Measurements from ENCODE around the gene MME.

Gene MME

DNA sequence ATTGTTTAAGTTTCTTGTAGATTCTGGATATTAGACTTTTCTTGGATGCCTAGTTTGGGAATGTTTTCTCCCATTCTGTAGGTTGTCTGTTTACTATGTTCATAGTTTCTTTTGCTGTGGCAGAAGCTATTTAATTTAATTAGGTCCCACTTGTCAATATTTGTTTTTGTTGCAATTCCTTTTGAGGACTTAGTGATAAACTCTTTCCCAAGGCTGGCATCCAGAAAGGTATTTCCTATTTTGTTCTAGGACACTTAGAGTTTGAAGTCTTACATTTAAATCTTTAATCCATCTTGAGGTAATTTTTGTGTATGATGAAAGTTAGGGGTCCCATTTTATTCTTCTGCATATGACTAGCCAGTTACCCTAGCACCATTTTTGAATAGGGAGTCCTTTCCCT, 54.9 kb downstream of the MME start:
- no peak for DNase-seq (ENCODE audit: low read depth in 1 of 2, low spot score in 1 of 2)

DNA sequence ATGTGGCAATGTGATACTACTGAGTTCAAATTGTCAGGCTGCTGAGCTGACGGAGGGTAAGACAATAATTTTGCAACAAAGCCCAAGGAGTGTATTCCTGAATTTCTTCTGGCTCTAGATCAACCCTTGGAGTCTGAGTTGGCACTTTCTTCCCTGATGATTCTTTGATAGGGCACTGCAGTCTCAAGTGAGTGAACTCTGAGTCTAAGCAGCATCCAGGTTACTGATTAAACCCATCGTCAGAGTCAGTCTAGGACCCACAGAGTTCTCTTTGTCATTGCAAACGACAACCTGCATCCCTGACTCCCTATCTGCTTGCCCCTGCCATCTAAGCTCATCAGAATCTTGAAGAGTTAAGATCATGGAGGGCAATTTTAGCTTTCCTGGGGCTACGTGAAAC, 58.6 kb downstream of the MME start:
- DNase-seq (ENCODE audit: low read depth in 1 of 2, low spot score in 1 of 2), result no peak

DNA sequence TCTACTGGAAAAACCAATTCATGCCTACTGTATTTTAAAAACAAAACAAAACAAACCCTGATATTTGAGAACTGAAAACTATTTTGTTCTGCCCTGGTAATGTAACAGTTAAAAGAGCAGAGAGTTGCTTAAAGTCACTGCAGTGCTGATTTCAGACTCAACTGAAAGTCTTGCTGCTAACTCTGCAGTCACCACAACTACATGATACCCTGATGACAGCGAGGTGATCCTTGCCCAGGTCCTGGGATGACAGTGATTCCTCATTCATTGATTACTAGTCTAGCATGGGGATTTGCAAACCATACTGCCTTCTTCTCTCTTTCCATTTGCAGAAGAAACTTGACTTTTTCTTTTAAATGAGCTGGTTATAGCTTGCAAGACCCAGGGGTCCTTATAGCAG, 67.5 kb downstream of the MME start:
- DNase-seq (ENCODE audit: low read depth in 1 of 2, low spot score in 1 of 2), result no peak

DNA sequence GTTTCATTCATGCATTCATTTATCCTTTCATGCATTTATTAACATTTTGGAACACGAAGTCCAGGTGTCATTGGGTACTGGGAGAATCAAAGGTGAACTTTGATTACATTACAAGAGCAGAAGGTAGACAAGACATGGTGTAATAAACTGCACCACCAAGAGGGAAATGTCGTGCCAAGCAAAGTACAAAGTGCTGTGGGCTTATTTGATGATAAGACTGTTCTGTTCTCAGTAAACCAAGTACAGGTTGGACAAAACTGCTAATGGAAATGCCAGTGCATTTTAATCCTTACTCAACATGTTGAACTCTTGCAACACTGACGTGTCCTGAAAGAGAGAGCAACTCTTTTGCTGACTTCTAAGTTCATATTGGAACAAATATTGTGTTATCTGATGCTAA, 69.4 kb downstream of the MME start:
- DNase-seq (ENCODE audit: low read depth in 1 of 2, low spot score in 1 of 2), result no peak

DNA sequence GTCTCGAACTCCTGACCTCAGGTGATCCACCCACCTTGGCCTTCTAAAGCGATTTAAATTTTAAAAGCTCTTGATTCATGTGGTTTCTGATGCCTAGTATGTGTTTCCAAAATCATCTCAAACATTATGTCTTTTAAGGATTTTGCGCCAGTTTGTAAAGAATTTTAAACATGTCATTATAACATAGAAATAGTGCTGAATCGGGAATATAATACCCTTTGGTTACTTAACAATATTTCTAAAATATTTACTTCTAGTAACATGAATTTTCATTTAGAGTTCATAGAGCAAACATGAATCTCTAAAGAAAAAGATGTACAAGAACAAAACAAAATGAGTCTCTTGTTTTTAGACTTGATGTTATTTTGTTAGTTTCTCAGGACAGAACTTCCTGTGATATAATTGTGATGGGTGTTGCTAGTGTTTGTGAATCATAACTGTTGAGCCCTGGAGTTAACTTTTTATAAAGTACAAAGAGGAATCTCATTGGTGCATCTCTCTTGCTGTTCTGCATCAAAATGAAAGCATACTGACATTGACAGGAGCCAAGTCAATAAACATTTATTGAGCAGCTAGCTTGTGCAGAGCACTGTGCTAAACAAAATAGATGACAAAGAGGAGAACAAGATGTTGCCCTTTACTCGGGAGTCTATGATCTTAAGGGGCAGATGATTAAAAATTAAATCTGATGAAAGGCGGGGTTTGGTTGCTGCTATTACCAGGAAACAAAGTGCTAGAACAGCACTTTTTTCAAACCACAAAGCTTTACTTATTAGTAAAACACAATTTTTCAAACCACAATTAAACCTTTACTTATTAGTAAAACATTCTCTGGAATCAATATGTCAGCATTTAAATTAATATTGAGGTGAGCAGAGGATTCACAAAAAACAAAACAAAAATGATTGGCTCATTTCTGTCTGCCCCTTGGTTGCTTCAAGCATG, 73.4 kb downstream of the MME start:
- no peak for DNase-seq (ENCODE audit: low read depth in 1 of 2, low spot score in 1 of 2)

DNA sequence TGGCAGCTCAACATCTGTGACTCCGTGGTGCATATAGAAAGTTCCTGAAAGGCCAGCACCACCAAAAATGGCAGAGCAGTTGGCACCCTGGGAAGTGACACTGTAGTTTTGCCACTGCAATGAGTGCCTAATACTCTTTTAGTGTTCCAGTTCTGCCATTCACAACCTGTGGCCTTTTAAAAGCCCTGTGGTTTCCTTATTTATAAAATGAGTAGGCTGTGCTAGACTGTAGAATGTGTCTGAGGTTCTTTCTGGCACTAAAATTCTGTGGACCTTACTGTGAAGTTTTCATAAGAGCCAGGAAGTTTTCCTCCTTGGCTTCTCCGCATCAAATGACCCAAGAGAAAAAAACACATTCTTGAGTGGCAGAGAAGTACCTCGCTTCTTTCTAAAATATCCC, 74.1 kb downstream of the MME start:
- DNase-seq (ENCODE audit: low read depth in 1 of 2, low spot score in 1 of 2), result no peak

DNA sequence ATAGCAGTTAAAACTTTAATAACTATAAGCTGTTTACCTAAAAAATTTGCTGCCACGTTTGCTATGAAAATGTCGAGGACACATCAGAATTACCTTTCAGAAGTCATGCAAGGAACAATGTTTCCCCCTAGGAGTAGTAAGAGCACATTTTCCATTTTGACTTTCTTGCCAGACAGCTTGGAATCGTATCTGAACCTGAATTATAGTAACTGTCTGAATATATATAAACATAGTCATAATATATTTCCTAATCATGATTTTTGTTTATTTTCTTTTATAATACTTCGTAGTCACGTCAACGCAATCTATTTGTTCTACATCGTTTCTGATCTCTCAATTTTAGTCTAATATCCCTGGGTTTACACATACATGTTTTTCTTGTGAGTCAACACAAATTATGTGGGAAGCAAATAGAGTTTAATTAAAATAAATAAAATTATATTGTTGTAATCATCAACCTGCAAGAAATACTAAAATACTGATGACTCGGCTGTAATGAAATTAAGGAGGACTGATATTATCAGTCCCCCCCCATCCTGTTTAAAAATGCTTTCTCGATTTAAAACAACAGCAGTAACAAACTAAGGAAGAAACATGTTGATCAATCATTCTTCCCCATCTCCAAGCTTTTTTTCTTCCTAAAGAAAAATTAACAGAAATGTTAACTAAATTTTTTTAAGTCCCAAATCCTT, 78.4 kb downstream of the MME start:
- DNase-seq (ENCODE audit: low read depth in 1 of 2, low spot score in 1 of 2), result no peak

DNA sequence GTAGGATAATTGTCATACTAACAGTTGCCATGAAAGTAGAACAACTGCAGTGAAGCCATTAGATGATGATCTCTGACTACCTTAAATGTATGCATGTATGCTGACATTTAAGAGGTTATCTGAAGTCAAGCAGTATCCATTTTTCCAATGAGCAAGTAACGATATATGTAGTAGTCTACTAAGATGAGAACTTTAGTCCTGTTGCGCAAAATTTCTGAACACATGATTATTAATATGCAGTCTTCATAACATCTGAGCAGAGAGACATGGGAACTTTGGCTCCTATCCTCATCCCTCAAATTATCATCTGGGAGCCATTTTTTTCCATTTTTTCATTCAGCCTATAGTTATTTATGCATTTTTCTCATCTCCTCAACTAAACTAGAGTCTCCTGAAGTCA, 79.2 kb downstream of the MME start:
- DNase-seq (ENCODE audit: low read depth in 1 of 2, low spot score in 1 of 2), result no peak

DNA sequence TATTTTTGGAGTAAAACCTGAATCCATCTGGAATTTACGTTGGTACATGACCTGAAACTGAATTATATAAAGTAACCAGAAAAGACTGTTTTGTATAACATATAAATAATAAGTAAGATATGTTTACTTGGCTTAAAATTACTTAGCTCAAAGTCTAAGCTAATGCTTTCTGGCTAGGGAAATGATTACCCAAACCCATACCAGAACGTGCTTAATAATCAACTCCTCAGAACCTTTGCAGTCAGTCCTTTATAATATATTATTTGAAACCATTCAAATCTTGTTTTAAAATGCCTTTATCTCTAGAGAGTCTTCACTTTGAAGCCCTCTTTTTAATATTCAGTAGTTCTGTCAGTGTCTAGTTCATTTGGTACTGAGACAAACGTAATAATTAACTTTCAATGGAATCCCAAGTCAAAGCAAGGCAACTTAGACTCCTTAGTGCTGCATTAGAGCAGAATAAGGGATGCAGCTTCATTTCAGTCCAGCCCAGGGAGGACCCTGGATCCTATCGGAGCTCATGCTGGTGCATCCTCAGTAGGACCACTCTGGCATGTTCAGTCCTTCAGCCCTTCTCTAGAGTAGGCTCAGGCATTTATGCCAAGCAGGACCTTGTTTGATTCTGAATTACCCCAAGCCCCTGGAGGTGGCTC, 81.6 kb downstream of the MME start:
- DNase-seq (ENCODE audit: low read depth in 1 of 2, low spot score in 1 of 2), result no peak

DNA sequence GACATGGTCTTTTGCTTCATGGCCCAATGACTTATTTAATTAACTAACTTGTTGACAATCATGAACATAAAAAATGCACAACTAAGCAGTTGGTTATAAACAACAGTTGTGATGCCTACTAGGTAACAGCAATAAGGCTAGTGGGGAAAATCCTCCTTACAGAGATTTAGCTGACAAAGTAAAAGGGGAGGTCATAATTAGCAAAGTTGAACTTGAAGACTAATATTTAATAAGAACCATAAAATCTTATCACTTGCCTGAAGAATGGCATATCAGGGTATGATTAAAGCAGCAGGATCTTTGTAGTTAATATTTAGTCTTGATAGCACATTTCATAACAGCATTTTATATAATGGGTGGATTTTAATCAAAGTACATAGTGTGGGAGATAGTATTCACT, 84.2 kb downstream of the MME start:
- DNase-seq (ENCODE audit: low read depth in 1 of 2, low spot score in 1 of 2), result no peak

DNA sequence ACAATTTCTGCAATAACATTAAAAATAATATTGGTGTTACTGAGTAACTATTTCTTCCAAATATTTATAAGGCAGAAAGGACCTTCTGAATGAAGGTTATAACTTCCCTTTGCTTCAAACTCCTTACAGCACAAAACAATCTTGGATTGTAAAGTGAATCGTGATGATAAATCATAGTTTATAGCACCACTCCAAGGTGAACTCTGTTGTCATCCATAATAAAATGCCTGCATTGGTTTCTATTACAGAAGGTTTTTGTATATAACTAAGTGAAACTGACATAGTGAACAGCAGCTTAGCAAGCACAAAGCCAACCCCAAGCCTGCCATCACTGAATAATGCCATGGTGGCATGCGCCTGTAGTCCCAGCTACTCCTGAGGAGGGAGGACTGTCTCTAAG, 86.3 kb downstream of the MME start:
- no peak for DNase-seq (ENCODE audit: low read depth in 1 of 2, low spot score in 1 of 2)

DNA sequence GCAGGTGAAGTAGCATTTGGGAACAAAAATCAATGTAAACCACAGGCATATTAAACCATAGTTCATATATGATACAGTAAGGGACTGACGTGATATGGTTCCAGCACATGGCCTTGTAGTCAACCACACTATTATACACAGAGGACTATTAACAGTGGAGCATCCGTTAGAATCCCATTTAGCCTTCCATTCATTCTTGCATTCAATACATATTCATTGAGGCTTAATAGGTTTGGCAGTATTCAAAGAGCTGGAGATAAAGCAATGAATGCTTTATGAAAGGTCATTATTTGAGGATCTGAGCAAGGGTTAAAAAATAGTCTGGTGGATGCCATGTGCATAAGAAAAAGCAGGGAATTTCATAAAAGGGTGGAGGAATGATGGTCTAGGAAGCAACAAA, 89.1 kb downstream of the MME start:
- no peak for DNase-seq (ENCODE audit: low read depth in 1 of 2, low spot score in 1 of 2)

DNA sequence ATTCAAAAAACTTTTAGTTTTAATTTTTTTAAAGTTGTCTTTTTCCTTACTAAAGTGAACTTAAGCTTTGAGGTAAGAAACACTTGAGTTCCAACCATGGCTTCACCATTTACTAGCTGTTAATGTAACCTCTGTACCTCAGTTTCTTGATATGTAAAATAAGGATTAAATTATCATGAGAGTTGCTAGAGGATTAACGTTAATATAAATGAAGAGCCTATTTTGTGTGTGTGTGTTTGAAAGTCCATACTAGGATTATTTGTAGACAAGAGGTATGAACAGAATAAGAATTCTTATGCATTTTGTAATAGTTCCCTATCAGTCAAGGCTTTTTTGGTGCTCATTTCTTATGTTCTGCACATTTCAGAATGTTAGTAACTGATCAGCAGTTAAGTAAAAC, 93.7 kb downstream of the MME start:
- no peak for DNase-seq (ENCODE audit: low read depth in 1 of 2, low spot score in 1 of 2)

DNA sequence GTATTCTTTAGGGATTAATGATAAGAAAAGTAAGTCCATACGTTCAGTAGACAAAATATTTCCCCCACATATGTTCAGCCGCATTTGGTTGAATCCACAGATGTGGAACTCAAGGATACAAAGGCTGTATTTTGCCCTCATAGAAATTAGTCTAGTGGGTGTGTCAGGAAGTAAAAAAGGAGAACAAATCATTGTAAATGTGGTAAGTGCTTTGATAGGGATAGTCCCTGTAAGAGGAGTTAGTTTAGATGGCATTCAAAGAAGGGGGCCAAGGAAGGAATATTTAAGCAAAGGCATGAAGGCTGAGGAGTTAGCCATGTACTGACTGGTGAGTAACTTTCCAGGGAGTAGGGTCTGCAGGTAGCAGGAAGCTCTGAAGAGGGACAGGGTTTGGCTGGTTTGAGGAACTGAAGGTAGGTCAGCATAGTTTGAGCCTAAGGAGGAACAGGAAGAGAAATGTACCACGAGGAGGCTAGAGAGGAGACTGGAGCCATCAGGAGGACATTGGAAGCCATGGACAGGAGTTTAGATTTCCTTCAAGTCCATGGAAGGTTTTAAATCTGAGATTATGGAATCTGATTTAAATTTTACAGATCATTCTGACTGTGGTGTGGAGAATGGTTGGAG, 98.8 kb downstream of the MME start:
- DNase-seq (ENCODE audit: low read depth in 1 of 2, low spot score in 1 of 2), result no peak

DNA sequence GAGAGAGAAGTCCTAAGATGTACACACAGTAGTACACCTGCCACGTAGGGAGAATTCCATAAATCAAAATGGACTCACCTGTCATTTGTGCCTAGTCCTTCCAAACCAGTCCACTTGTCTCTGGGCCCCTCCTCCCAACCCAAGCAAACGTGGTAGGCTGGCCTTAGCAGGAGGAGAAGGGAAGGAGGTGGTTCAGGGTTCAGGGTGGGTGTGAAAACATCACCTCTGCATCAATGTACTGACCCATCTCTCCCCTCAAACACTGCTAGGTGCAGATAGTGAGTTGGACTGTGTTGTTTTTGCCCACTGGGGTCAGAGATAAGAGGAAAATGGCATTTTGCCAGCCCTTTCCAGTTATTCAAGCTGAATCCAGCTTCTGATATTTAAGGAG, 99.3 kb downstream of the MME start:
- DNase-seq (ENCODE audit: low read depth in 1 of 2, low spot score in 1 of 2), result no peak

DNA sequence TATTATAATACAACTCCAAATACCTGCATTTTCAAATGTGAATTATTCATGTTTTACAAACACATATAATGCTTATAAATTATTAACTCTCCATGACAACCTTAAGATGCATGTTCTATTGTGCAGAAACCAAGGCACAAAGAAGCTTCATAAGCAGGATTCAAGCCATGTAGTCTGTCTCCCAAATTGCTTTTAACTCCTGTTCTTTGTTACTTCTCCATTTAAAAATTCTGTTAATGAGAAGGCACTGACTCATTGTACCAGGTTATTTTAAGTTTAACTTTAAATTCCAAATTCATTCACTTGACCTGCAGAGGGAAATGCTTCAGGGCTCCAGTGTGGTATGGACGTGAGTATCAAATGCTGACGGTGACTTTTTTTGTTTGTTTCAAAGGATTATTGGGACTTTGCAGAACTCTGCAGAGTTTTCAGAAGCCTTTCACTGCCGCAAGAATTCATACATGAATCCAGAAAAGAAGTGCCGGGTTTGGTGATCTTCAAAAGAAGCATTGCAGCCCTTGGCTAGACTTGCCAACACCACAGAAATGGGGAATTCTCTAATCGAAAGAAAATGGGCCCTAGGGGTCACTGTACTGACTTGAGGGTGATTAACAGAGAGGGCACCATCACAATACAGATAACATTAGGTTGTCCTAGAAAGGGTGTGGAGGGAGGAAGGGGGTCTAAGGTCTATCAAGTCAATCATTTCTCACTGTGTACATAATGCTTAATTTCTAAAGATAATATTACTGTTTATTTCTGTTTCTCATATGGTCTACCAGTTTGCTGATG, 100.0 kb downstream of the MME start:
- DNase-seq (ENCODE audit: low read depth in 1 of 2, low spot score in 1 of 2), result no peak

DNA sequence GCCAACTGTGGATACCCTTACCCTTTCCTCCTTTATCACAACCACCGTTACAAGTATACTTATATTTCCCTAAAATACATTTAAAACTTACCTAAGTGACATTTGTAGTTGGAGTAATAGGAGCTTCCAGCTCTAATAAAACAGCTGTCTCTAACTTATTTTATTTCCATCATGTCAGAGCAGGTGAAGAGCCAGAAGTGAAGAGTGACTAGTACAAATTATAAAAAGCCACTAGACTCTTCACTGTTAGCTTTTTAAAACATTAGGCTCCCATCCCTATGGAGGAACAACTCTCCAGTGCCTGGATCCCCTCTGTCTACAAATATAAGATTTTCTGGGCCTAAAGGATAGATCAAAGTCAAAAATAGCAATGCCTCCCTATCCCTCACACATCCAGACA, 102.3 kb downstream of the MME start:
- no peak for DNase-seq (ENCODE audit: low read depth in 1 of 2, low spot score in 1 of 2)

DNA sequence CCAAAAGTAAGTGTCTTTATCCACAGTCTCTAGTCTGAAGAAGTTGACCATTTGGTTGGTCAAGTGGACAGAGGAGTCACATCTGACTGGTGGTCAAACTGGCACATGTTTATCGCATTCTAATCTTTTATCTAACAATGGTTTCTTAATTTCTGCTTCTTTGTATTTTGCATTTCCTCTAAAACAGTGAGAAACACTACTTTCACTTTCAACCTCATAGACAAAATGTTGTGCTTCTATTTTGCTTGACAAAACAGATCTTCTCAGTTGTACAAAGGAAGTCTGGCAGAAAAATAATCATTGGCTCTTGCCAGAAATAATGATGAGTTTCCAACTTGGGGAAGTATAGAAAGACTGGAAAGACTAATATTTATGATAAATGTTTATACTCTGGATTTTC, 103.9 kb downstream of the MME start:
- no peak for DNase-seq (ENCODE audit: low read depth in 1 of 2, low spot score in 1 of 2)

DNA sequence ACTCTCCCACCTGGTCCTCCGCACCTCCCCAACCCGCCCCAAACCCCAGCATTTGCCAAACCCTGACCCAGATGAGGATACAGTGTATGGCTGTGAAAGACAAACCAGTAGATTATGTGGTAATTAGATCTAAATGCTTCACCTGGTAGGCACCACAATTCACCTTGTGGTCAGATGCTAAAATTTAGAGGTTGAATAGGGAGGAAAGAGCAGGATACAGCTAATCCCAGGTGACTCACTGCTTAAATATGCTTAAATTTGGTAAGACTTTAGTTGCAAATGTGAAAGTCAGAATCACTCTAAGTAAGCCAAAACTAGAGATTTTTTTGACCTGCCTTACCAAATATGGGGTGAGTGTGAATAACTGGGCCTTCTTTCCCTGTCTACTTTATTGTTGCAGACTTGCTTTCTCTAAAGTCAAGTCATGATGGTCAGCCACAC, 105.5 kb downstream of the MME start:
- no peak for DNase-seq (ENCODE audit: low read depth in 1 of 2, low spot score in 1 of 2)

DNA sequence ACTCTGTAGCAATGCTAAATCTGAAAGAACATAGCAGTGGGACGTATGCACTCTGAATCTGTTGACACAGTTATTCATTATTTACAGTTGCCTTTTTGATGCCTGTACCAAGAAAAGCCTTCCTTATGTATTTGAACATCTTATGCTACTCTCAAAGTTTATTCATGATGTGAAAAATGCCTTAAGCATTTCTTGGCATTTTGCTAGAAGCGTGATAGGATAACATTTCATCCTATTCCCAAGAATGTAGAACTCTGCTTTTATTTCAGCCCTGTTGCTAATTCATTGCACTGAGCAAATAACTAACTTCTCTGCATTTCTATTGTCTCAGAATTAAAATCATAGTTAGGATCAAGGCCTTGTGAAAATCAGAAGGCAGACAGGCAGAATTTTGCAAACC, 107.9 kb downstream of the MME start:
- no peak for DNase-seq (ENCODE audit: low read depth in 1 of 2, low spot score in 1 of 2)

DNA sequence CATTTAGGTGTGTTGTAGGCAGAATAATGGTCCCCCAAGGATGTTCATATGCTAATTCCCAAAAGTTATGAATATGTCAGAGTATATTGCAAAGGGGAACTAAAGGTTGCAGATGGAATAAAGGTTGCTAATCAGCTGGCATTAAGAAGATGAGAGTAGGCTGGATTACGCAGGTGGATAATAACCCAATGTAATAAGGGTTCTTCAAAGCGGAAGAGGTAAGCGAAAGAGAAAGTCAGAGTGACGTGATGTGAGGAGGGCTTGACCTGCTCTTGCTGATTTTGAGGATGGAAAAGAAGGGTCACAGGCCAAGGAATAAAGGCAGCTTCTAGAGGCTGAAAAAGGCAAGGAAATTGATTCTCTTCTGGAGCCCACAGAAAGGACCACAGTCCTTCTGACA, 109.4 kb downstream of the MME start:
- no peak for DNase-seq (ENCODE audit: low read depth in 1 of 2, low spot score in 1 of 2)

Data from activated CD4-positive, alpha-beta T cell treated with anti-CD3 and anti-CD28 coated beads, Interleukin-2, amount 50 U/mL, for 24 hours (primary cell).